ENCODE measurements around the gene GPC6.

Gene GPC6

GRCh38 chr13:93752541-93752940 is 525.9 kb downstream of the GPC6 start:
- DNase-seq: no peak

GRCh38 chr13:93753639-93754038 is 527.0 kb downstream of the GPC6 start:
- DNase-seq: no peak

GRCh38 chr13:93755341-93755740 is 528.7 kb downstream of the GPC6 start:
- no peak for DNase-seq

GRCh38 chr13:93758575-93758974 is 532.0 kb downstream of the GPC6 start:
- no peak for DNase-seq

GRCh38 chr13:93762708-93763426 is 536.3 kb downstream of the GPC6 start:
- DNase-seq: no peak

- no peak for DNase-seq
These were observed 538.5 kb downstream of the GPC6 start for GRCh38 chr13:93765062-93765461.

GRCh38 chr13:93765811-93766210 is 539.2 kb downstream of the GPC6 start:
- no peak for DNase-seq

GRCh38 chr13:93766719-93767118 is 540.1 kb downstream of the GPC6 start:
- DNase-seq: no peak

- no peak for DNase-seq
These were observed 540.7 kb downstream of the GPC6 start for GRCh38 chr13:93767180-93767916.

GRCh38 chr13:93767917-93768409 is 541.4 kb downstream of the GPC6 start:
- DNase-seq: no peak

- no peak for DNase-seq
These were observed 542.5 kb downstream of the GPC6 start for GRCh38 chr13:93769101-93769500.

- DNase-seq: no peak
These were observed 543.0 kb downstream of the GPC6 start for GRCh38 chr13:93769607-93770006.

- no peak for DNase-seq
These were observed 544.6 kb downstream of the GPC6 start for GRCh38 chr13:93771227-93771626.

- no peak for DNase-seq
These were observed 545.2 kb downstream of the GPC6 start for GRCh38 chr13:93771782-93772181.

- no peak for DNase-seq
These were observed 547.9 kb downstream of the GPC6 start for GRCh38 chr13:93774506-93774905.

- DNase-seq: no peak
These were observed 548.4 kb downstream of the GPC6 start for GRCh38 chr13:93775027-93775426.

- DNase-seq: no peak
These were observed 549.0 kb downstream of the GPC6 start for GRCh38 chr13:93775507-93776108.

GRCh38 chr13:93776936-93777335 is 550.3 kb downstream of the GPC6 start:
- no peak for DNase-seq

GRCh38 chr13:93777504-93777903 is 550.9 kb downstream of the GPC6 start:
- no peak for DNase-seq

- no peak for DNase-seq
These were observed 551.9 kb downstream of the GPC6 start for GRCh38 chr13:93778548-93778947.

GRCh38 chr13:93784191-93784590 is 557.6 kb downstream of the GPC6 start:
- DNase-seq: no peak

- no peak for DNase-seq
These were observed 560.4 kb downstream of the GPC6 start for GRCh38 chr13:93786846-93787489.

- no peak for DNase-seq
These were observed 561.8 kb downstream of the GPC6 start for GRCh38 chr13:93788456-93788855.
